Smooth muscle cell (in vitro differentiated cells): Measurements from ENCODE around the gene PRR35. TPM values are rescaled to one million over a fixed set of nuclear protein-coding genes. Genes with fewer than 3 reads are reported as not detected.

Experiments
- DNase-seq: peaks from one replicate; lab custom pipeline; 2025; ENCODE audit not compliant: unreplicated experiment; lab: John Stamatoyannopoulos, UW
- H2AFZ ChIP-seq: fragments of 200-600 bp; sonication (generic); 2 replicates; pipeline ENCODE4 v1.6.0; 2016; ENCODE audit warnings: antibody characterized with exemption, low read depth, mild to moderate bottlenecking
- H3F3A ChIP-seq: fragments of 200-600 bp; sonication (generic); 2 replicates; pipeline ENCODE4 v1.6.0; 2017; ENCODE audit warnings: antibody characterized with exemption, low read depth
- H3K27ac ChIP-seq: fragments of 200-600 bp; sonication (generic); 2 replicates; pipeline ENCODE4 v1.5.1; 2016; ENCODE audit warnings: low read depth, mild to moderate bottlenecking
- H3K27me3 ChIP-seq: fragments of 200-600 bp; sonication (generic); 2 replicates; pipeline ENCODE4 v1.6.1; 2016; ENCODE audit warnings: low read depth, mild to moderate bottlenecking
- H3K36me3 ChIP-seq: fragments of 200-600 bp; sonication (generic); 2 replicates; pipeline ENCODE4 v1.5.1; 2016; ENCODE audit warnings: low read depth
- H3K4me1 ChIP-seq: fragments of 200-600 bp; sonication (generic); 2 replicates; pipeline ENCODE4 v1.5.1; 2016; ENCODE audit warnings: low read depth
- H3K4me2 ChIP-seq: fragments of 200-600 bp; sonication (generic); 2 replicates; pipeline ENCODE4 v1.6.0; 2016; ENCODE audit warnings: mild to moderate bottlenecking
- H3K4me3 ChIP-seq: fragments of 200-600 bp; sonication (generic); 2 replicates; pipeline ENCODE4 v1.5.1; 2016; ENCODE audit warnings: mild to moderate bottlenecking
- H3K79me2 ChIP-seq: fragments of 200-600 bp; sonication (generic); 2 replicates; pipeline ENCODE4 v1.6.0; 2016; ENCODE audit warnings: low read depth, mild to moderate bottlenecking
- H3K9ac ChIP-seq: fragments of 200-600 bp; sonication (generic); 2 replicates; pipeline ENCODE4 v1.6.0; 2016; ENCODE audit warnings: low read depth
- H3K9me3 ChIP-seq: fragments of 200-600 bp; sonication (generic); replicated peaks from 2 replicates; pipeline ENCODE4 v1.5.1; 2016; ENCODE audit warnings: low read depth
- H4K20me1 ChIP-seq: fragments of 200-600 bp; sonication (generic); 2 replicates; pipeline ENCODE4 v1.6.0; 2016; ENCODE audit warnings: low read depth
- CTCF ChIP-seq: fragments of 200-600 bp; sonication (generic); IDR thresholded peaks from 2 replicates; pipeline ENCODE4 v1.5.1; 2017; ENCODE audit warnings: borderline replicate concordance, mild to moderate bottlenecking, antibody characterized with exemption; ENCODE audit not compliant: insufficient read depth, poor library complexity, severe bottlenecking
- WGBS: methylation state at CpG from one replicate; pipeline ENCODE4 v1.1.7; 2016; ENCODE audit warnings: low lambda C conversion rate; 5-methylcytosine and 5-hydroxymethylcytosine counted together
- polyA plus RNA-seq: library from polyadenylated mRNA; unstranded; fragments of >200 nt; fragmentation: Nextera tagmentation; extraction: Ambion mirVana; gene quantifications from 2 replicates; pipeline ENCODE4 v1.2.1, GENCODE V29; 2016
- total RNA-seq: library from RNA; depleted of rRNA; stranded (reverse); fragments of >200 nt; gene quantifications from 2 replicates; pipeline ENCODE4 v1.2.3, GENCODE V29; 2014

PRR35 gene
- total and polyA plus RNA-seq, 2 experiments from 2014 or later: not detected

GRCh38 chr16:582614-583331, 22.6 kb downstream of the PRR35 start:
- Histone ChIP-seq H3K79me2 (no peaks in the 10 kb centered on the region), H2AFZ (no peak overlapping the region), H3K4me3 (no peak overlapping the region), H3K27me3 (no peaks in the 10 kb centered on the region), H3K4me1 (peaks cover 3% of the 10 kb centered on the region), H3K27ac (no peak overlapping the region), H3K9ac (no peak overlapping the region), H3F3A (no peaks in the 10 kb centered on the region), H3K4me2 (no peak overlapping the region), H4K20me1 (no peaks in the 10 kb centered on the region), H3K36me3 (no peaks in the 10 kb centered on the region), H3K9me3 (no peaks in the 10 kb centered on the region)
- no peak for TF ChIP-seq CTCF
- 95% methylated on average over 20 of the region's 21 CpGs for WGBS
- no peak for DNase-seq

- H3K79me2 ChIP-seq: no peaks in the 10 kb centered on the region
- H3K9ac ChIP-seq: no peak overlapping the region
- no peak overlapping the region for H3K4me3 ChIP-seq
- TF ChIP-seq CTCF: no peak
- H3K27me3 ChIP-seq: no peaks in the 10 kb centered on the region
- no peaks in the 10 kb centered on the region for H4K20me1 ChIP-seq
- H3K27ac ChIP-seq: no peak overlapping the region
- H3K36me3 ChIP-seq: no peaks in the 10 kb centered on the region
- WGBS: 60% methylated on average over 16 of the region's 16 CpGs
- H3F3A ChIP-seq: no peaks in the 10 kb centered on the region
- peaks cover 3% of the 10 kb centered on the region for H3K4me1 ChIP-seq
- DNase-seq: no peak
- H2AFZ ChIP-seq: no peak overlapping the region
- no peaks in the 10 kb centered on the region for H3K9me3 ChIP-seq
- no peak overlapping the region for H3K4me2 ChIP-seq
These were observed 23.2 kb downstream of the PRR35 start for GRCh38 chr16:583470-583814.

- 68% methylated on average over 21 of the region's 38 CpGs for WGBS
- Histone ChIP-seq H3K9me3 (no peaks in the 10 kb centered on the region), H3F3A (no peaks in the 10 kb centered on the region), H3K4me2 (no peak overlapping the region), H3K9ac (no peak overlapping the region), H3K27ac (no peak overlapping the region), H3K4me1 (peaks cover 3% of the 10 kb centered on the region), H3K36me3 (no peaks in the 10 kb centered on the region), H3K79me2 (no peaks in the 10 kb centered on the region), H3K4me3 (no peak overlapping the region), H4K20me1 (no peaks in the 10 kb centered on the region), H3K27me3 (no peaks in the 10 kb centered on the region), H2AFZ (no peak overlapping the region)
- DNase-seq: no peak
- no peak for TF ChIP-seq CTCF
These were observed 23.8 kb downstream of the PRR35 start for GRCh38 chr16:583815-584591.
